ENCODE data around the gene TMEM239. TPM values are rescaled to one million over a fixed set of nuclear protein-coding genes. Genes with fewer than 3 reads are reported as not detected.

TMEM239 gene
- polyA plus RNA-seq, 1 donor from 2014 or later, result not detected

DNA sequence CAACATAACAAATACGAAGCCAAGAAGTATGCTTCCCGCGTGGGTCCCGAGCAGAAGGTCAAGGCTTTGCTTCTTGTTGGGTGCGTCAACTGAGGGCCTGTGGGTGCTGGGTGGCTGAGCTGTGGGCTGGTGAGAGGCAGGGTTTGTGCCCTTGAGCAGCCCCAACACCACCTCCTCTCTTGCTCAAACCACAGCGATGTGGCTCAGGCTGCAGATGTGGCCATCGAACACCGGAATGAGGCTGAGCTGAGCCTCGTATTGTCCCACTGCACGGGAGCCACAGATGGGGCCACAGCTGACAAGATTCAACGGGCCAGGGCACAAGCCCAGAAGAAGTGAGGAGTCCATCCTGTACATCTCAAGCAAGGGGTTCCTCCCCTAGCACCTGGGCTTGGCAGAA lies 50.1 kb downstream of the TMEM239 start:
- no peaks in the 10 kb centered on the region for H3K9me3 ChIP-seq (ENCODE audit: low read length)
- H3K4me2 ChIP-seq (ENCODE audit: low read length), result no peak overlapping the region
- no peak overlapping the region for H2AFZ ChIP-seq (ENCODE audit: low read depth, low read length)
- no peaks in the 10 kb centered on the region for H4K20me1 ChIP-seq (ENCODE audit: insufficient read depth)
- no peaks in the 10 kb centered on the region for H3K9me2 ChIP-seq (ENCODE audit: insufficient read depth, low read length)
- no peak overlapping the region for H3K9ac ChIP-seq (ENCODE audit: low read length)
- no peaks in the 10 kb centered on the region for H3K36me3 ChIP-seq (ENCODE audit: insufficient read depth, low read length)
- no peak overlapping the region for H3K4me3 ChIP-seq (ENCODE audit: low read length)
- H3F3A ChIP-seq (ENCODE audit: insufficient read depth, low read length, poor library complexity, severe bottlenecking), result no peaks in the 10 kb centered on the region
- no peak overlapping the region for H3K27ac ChIP-seq (ENCODE audit: low read length)
- H3K79me2 ChIP-seq (replicated peaks; ENCODE audit: insufficient read depth, low read length), result no peaks in the 10 kb centered on the region
- H3K27me3 ChIP-seq (ENCODE audit: insufficient read depth, low read depth, low read length), result no peaks in the 10 kb centered on the region
- TF ChIP-seq POLR2AphosphoS5 (IDR thresholded peaks at IDR 0.05) (no peak), EZH2 (IDR thresholded peaks at IDR 0.05; ENCODE audit: borderline replicate concordance, insufficient read depth, low read length, poor library complexity, severe bottlenecking) (no peak), SMC3 (conservative IDR thresholded peaks at IDR 0.05; ENCODE audit: poor library complexity) (no peak), TAF1 (IDR thresholded peaks at IDR 0.05; ENCODE audit: low read depth) (no peak), RAD21 (conservative IDR thresholded peaks at IDR 0.05) (no peak), EP300 (conservative IDR thresholded peaks at IDR 0.05; ENCODE audit: poor library complexity, severe bottlenecking) (no peak)
- TF ChIP-seq, protein P1, sequence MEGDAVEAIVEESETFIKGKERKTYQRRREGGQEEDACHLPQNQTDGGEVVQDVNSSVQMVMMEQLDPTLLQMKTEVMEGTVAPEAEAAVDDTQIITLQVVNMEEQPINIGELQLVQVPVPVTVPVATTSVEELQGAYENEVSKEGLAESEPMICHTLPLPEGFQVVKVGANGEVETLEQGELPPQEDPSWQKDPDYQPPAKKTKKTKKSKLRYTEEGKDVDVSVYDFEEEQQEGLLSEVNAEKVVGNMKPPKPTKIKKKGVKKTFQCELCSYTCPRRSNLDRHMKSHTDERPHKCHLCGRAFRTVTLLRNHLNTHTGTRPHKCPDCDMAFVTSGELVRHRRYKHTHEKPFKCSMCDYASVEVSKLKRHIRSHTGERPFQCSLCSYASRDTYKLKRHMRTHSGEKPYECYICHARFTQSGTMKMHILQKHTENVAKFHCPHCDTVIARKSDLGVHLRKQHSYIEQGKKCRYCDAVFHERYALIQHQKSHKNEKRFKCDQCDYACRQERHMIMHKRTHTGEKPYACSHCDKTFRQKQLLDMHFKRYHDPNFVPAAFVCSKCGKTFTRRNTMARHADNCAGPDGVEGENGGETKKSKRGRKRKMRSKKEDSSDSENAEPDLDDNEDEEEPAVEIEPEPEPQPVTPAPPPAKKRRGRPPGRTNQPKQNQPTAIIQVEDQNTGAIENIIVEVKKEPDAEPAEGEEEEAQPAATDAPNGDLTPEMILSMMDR (IDR thresholded peaks at IDR 0.05; ENCODE audit: poor library complexity, severe bottlenecking), result no peak
- TF ChIP-seq, protein P2, sequence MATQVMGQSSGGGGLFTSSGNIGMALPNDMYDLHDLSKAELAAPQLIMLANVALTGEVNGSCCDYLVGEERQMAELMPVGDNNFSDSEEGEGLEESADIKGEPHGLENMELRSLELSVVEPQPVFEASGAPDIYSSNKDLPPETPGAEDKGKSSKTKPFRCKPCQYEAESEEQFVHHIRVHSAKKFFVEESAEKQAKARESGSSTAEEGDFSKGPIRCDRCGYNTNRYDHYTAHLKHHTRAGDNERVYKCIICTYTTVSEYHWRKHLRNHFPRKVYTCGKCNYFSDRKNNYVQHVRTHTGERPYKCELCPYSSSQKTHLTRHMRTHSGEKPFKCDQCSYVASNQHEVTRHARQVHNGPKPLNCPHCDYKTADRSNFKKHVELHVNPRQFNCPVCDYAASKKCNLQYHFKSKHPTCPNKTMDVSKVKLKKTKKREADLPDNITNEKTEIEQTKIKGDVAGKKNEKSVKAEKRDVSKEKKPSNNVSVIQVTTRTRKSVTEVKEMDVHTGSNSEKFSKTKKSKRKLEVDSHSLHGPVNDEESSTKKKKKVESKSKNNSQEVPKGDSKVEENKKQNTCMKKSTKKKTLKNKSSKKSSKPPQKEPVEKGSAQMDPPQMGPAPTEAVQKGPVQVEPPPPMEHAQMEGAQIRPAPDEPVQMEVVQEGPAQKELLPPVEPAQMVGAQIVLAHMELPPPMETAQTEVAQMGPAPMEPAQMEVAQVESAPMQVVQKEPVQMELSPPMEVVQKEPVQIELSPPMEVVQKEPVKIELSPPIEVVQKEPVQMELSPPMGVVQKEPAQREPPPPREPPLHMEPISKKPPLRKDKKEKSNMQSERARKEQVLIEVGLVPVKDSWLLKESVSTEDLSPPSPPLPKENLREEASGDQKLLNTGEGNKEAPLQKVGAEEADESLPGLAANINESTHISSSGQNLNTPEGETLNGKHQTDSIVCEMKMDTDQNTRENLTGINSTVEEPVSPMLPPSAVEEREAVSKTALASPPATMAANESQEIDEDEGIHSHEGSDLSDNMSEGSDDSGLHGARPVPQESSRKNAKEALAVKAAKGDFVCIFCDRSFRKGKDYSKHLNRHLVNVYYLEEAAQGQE (IDR thresholded peaks at IDR 0.05; ENCODE audit: borderline replicate concordance), result no peak

DNA sequence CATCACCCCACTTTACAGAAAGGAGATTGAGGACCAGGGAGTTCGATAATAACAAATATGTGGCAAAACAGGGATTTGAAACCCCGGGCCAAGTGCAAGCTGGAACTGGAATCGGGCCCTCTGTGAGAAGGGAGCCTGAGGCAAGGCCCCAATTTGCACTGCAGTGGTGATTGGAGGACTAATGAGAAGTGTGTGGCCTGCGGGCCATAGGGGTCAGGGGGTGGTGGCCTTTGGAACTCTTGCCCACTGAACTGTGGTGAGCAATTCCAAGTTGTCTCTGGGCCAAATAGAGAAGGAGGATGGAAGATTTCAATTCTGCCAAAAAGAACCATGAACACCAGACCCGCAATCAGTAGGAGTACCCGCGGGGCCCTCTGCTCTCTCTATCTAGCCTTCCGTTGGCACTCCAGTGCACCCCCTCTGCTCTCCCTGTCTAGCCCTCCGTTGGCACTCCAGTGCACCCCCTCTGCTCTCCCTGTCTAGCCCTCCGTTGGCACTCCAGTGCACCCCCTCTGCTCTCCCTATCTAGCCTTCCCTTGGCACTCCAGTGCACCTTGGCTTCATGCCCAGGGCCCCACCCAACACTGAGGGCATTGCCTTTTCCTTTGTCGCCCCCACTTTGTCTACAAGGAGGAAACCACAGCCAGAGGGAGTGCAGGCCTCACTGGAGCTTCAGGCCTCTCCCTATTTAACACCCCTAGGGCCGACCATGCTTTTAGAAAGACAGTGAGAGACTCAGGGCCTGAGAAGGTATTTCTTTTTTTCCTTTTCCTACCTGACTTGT lies 51.1 kb downstream of the TMEM239 start:
- no peaks in the 10 kb centered on the region for H4K20me1 ChIP-seq (ENCODE audit: insufficient read depth)

More for the DNA sequence above, 51.1 kb downstream of the TMEM239 start:
- TF ChIP-seq EZH2 (IDR thresholded peaks at IDR 0.05; ENCODE audit: borderline replicate concordance, insufficient read depth, low read length, poor library complexity, severe bottlenecking) (no peak), POLR2AphosphoS5 (IDR thresholded peaks at IDR 0.05) (no peak), TAF1 (IDR thresholded peaks at IDR 0.05; ENCODE audit: low read depth) (no peak), RAD21 (conservative IDR thresholded peaks at IDR 0.05) (no peak), SMC3 (conservative IDR thresholded peaks at IDR 0.05; ENCODE audit: poor library complexity) (no peak), MXI1 (conservative IDR thresholded peaks at IDR 0.05; ENCODE audit: poor library complexity, severe bottlenecking) (no peak), EP300 (conservative IDR thresholded peaks at IDR 0.05; ENCODE audit: poor library complexity, severe bottlenecking) (no peak)
- TF ChIP-seq, protein P1 (IDR thresholded peaks at IDR 0.05; ENCODE audit: poor library complexity, severe bottlenecking), result no peak
- TF ChIP-seq, protein P2 (IDR thresholded peaks at IDR 0.05; ENCODE audit: borderline replicate concordance), result no peak
- Histone ChIP-seq H3K4me3 (ENCODE audit: low read length) (no peak overlapping the region), H3K9ac (ENCODE audit: low read length) (no peak overlapping the region), H3F3A (ENCODE audit: insufficient read depth, low read length, poor library complexity, severe bottlenecking) (no peaks in the 10 kb centered on the region), H3K79me2 (replicated peaks; ENCODE audit: insufficient read depth, low read length) (no peaks in the 10 kb centered on the region), H2AFZ (ENCODE audit: low read depth, low read length) (no peak overlapping the region), H3K27me3 (ENCODE audit: insufficient read depth, low read depth, low read length) (no peaks in the 10 kb centered on the region), H3K36me3 (ENCODE audit: insufficient read depth, low read length) (no peaks in the 10 kb centered on the region), H3K9me3 (ENCODE audit: low read length) (no peaks in the 10 kb centered on the region), H3K4me2 (ENCODE audit: low read length) (no peak overlapping the region), H3K27ac (ENCODE audit: low read length) (no peak overlapping the region), H3K9me2 (ENCODE audit: insufficient read depth, low read length) (no peaks in the 10 kb centered on the region)

All from neural cell (in vitro differentiated cells).